Effector CD8-positive, alpha-beta T cell (primary cell): Measurements from ENCODE around the gene CEACAM19.
"Not testable (repeated sequence)": the region's sequence is repeated elsewhere in the genome, so short reads cannot be mapped to it uniquely, and the experiment has no call there.

ENCODE experiments used
- DNase-seq: peaks from one replicate; lab custom pipeline; 2025; lab: John Stamatoyannopoulos, UW

Gene CEACAM19

DNA sequence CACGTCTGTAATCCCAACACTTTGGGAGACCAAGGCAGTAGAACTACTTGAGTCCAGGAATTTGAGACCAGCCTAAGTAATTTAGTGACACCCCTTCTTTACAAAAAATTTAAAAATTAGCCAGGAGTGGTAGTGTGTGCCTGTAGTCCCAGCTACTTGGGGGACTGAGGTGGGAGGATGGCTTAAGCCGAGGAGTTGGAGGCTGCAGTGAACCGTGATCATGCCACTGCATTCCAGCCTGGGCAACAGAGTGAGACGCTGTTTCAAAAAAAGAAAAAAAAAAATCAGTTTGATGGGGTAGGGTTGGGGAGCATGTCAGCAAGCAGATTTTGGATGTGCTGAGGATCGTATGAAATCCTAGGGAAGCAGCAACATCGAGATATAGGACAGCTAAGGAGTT is 4.2 kb downstream of the CEACAM19 start:
- no peak for DNase-seq

DNA sequence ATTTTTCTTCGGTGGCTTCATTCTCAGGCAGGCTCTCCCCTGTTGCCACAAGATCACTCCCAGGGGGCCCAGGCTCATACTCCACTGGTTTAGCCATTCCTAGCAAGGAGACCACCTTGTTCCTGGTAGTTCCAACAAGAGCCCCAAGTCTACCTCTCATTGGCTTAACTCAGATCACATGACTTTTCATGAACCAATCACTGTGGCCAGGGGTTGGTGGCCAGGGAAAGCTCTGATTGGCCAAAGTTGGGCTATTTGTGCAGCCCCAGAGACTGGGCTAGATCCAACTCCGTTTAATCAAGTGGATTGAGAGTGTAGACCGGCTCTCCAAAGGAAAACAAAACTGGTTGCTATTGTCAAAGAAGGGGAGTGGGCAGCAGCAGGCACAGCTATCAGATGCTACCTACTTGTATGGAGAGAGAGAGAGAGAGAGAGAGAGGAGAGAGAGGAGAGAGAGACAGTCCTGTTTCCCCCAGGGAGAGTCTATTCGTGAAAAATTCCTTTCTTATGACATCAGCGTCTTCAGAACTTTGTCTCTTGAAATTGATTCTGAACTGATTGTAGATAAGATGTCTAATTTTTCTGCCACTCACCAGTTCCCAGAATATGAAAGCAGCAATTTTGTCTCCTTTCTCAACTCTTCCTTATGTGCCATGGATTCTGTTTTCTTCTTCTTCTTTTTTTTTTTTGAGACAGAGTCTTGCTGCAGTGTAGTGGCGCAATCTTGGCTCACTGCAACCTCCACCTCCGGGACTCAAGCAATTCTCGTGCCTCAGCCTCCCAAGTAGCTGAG is 5.9 kb downstream of the CEACAM19 start:
- no peak for DNase-seq

DNA sequence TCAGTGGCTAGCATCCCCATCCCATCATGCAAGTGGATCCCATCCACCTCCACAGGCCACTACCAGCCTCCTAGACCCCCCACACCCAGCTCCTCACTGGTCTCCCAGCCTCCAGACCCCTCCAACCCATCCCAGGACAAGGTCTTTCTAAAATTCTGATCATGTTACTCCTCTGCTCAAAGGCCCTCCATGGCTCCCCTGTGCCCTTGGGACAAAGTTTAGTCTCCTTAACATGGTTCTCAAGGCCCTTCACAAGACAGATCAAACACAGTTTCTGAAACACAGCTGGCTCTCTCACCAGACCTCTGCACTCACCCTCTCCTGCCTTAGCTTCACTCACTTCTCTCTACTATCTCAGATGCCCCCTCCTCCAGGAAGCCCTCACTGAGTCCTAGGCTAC is 9.3 kb downstream of the CEACAM19 start:
- no peak for DNase-seq

- DNase-seq = no peak
Measured at GRCh38 chr19:44681992-44682790, 10.9 kb downstream of the CEACAM19 start.

DNA sequence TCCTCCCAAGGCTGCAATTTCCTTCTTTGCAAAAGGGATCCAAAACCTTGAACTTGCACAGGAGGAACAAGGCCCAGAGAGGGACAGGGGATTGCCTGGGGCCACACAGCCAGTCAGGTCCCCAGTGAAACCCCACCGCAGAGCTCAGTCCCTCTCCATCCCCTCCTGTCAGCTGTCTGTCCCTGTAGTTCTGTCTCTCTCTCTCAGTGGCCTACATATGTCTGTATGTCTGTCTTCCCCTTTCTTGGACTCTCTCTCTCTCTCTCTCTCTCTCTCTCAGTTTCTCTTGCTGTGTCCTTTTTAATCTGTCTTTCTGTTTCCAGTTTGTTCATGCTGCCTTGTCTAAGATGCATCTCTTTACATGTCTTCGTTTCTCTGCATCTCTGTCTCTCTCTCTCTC is 11.5 kb downstream of the CEACAM19 start:
- no peak for DNase-seq

- DNase-seq = no peak
Measured at GRCh38 chr19:44683434-44684210, 12.3 kb downstream of the CEACAM19 start.

- not testable (repeated sequence) for DNase-seq
Measured at GRCh38 chr19:44684396-44684795, 13.1 kb downstream of the CEACAM19 start.

DNA sequence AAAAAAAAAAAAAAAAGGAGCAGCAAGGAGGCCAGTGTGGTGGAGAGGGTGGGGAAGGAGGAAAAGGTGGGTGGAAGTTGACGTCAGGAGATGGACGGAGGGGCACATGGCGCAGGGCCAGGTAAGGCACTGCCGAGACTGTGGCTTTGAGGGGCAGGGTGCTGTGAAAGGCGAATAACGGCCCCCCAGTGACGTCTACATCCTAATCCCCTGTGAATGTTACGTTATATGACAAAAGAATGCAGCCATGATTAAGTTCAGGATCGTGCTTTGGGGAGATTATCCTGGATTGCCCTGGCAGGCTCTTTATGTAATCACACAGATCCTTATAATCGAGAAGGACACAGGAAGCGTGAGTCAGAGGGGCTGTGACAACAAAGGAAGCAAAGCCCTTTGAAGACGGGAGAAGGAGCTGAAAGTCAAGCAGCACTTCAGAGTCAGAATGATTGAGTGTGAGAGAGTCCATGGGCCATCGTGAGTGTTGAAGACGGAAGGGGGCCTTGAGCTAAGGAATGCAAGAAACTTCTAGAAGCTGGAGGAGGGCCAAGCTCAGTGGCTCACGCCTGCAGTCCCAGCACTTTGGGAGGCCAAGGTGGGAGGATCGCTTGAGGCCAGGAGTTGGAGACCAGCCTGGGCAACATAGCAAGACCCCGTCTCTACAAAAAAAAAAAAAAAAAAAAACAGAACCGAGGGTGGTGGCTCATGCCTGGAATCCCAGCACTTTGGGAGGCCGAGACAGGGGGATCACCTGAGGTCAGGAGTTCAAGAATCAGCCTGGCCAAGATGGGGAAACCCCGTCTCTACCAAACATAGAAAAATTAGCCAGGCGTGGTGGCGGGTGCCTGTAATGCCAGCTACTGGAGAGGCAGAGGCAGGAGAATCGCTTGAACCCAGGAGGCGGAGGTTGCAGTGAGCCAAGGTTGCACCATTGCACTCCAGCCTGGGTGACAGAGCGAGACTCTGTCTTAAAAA is 13.9 kb downstream of the CEACAM19 start:
- DNase-seq = no peak

- no peak for DNase-seq
Measured at GRCh38 chr19:44685877-44686276, 14.6 kb downstream of the CEACAM19 start.

GRCh38 chr19:44686896-44687295 is 15.6 kb downstream of the CEACAM19 start:
- DNase-seq = no peak

GRCh38 chr19:44687888-44688287 is 16.6 kb downstream of the CEACAM19 start:
- no peak for DNase-seq

DNA sequence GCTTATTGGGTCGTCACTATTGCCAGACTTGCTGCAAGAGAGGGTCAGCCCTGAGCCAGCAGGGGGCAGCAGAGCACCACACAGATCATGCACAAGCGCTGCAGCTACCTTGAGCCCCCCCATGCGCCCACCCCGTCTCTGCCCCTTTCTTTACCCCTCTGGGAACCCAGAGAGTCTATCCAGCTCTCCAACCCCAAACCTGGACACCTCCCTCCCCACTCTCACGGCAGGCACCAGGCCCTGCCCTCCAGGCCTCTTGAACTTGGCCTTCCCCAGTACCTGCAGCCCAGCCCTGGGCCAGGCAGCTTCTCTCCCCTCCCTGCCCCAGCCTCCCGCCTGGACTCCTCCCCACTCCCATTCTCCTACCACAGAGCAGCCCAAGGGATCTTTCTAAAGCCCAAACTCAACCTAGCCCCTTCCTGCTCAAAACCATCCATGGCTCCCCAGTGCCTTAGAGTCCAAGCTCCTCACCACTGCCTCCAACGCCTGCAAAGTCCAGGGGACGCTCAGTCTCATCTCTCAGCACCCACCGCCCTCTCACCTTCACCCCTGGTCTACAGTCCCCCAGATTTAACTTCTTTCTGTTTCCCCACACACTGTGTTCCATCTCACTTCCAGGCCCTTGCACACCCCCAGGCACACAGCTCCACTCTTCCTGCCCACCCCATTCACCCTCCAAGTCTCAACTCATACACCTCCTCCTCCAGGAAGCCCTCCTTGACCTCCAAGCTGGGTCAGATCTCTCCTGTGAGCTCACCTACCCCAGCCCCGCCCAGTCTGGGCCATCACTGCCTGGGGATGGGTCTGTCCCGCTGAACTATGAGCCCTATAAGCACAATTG is 18.2 kb downstream of the CEACAM19 start:
- DNase-seq = peak; percentile 72

GRCh38 chr19:44690131-44690440 is 18.8 kb downstream of the CEACAM19 start:
- no peak for DNase-seq

DNA sequence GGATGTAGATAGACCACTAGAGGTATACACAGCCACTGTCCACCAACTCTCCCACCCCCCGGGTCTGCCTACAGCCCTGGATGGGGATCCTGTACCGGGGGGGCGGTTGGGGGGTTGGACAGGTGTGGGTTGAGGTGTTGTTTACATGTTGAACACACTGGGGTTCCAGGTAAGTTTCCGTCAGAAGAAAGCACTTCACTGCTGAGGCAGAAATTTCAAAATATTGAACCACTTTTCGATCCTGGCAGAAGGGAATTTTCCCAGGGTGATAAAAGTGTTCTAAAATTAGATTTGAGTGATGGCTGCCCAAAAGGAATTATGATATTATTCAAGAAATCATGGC is 21.1 kb downstream of the CEACAM19 start:
- no peak for DNase-seq

- DNase-seq = no peak
Measured at GRCh38 chr19:44694184-44694579, 22.9 kb downstream of the CEACAM19 start.

DNA sequence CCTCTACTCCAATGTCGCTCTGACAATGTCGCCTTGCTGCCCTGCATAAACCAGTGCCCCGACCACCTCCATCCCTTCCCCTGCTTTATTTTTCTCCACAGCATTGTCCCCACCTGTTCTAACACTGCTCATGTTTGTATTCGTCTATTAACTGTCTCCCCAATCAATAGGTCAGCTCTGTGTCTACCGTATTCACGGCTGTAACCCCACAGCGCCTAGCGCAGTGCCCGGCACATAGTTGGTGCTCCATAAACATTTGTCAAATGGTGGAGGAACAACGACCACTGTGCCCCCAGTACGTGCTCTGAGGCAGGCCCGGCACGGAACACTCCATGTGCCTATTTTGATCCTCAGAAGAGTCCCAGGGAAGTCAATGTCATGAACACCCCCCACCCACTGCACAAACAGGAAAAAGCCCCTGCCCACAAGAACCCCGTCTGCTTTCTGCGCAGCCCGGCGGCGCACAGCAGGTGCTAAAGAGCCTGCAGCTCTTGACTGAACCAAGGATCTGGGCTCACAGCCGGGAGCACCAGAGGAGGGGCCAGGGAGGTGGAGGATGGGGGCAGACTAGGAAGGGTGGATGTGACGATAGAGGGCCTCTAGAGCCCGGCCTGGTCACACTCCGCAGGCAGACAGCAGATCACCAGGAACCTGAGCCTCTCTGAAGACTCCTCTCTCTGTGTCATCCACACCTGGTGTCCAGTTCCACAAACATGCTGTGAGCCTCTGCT is 25.8 kb downstream of the CEACAM19 start:
- no peak for DNase-seq

GRCh38 chr19:44697670-44698034 is 26.4 kb downstream of the CEACAM19 start:
- DNase-seq = no peak

- no peak for DNase-seq
Measured at GRCh38 chr19:44698492-44699201, 27.4 kb downstream of the CEACAM19 start, which contains the start of gene CEACAM16. Gene CEACAM16, plus strand, starts transcription at chr19:44699151. Its CDS starts 2,306 bp downstream, at chr19:44701457.

DNA sequence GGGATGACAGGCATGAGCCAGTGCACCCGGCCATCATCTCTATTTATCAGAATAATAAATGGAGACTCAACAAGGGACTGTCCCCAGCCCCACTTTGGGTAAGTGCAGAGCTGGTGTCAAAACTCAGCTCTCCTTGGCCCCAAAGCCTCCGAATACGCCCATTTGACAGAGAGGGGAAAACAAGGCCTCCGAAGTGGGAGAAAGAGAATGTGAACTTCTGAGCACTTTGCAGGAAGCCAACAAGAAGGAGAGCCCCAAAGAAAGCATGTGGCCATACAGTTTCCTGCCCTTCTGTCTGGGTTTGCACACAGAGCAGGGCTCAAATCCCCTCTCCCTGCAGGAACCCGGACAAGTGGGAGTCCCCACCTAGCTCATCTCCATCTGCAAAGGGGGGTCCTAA is 29.3 kb downstream of the CEACAM19 start:
- DNase-seq = no peak
